Measurements from ENCODE around the gene SFT2D3.

SFT2D3 gene

DNA sequence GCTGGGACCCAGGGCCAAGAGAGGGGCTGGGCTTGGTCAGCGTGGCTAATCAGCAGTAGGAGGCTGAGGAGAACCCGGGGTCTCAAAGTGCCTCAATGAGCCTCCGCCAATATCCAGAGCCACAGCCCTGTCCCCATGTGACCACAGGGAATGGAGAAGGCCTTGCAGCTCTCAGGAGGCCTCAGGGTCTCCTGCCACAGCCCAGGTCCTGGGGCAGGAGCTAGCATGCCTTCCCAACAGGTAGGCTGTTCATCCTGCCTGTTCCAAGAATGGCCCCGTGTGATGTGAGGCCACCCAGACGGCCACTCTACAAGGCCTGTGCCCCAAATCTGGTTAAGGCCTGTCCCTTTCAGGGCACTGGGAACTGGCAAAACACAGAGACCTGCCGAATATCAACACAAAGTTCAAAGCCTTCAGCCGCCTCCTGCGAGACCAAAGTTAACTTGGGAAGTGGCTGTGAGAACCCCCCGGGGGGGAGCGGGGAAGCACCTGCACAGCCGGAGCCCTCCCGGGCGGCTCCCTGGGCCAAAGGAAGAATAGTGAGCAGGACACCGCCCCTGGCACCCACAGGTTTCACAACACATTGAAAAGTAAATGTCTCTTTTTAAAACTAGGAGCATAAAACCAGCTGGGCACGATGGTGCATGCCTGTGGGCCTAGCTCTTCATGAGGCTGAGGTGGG is 21.5 kb upstream of the SFT2D3 start:
- no peak for DNase-seq (ENCODE audit: low read depth, low spot score)
- H3K9me3 ChIP-seq (ENCODE audit: insufficient read depth, low read length) = no peaks in the 10 kb centered on the region
- H3K4me1 ChIP-seq (ENCODE audit: insufficient read depth, insufficient read length) = peaks cover 4% of the 10 kb centered on the region
- no peaks in the 10 kb centered on the region for H3K36me3 ChIP-seq (ENCODE audit: insufficient read depth, insufficient read length, low read length)
- no peak overlapping the region for H3K9ac ChIP-seq (ENCODE audit: insufficient read length, low read depth)
- H3K27me3 ChIP-seq (ENCODE audit: insufficient read depth, insufficient read length) = peaks cover 40% of the 10 kb centered on the region
- no peak overlapping the region for H3K4me3 ChIP-seq (ENCODE audit: insufficient read length, low read depth)
- TF ChIP-seq ZNF274 (IDR thresholded peaks at IDR 0.05; ENCODE audit: low read depth, low read length) (no peak), SUZ12 (IDR thresholded peaks at IDR 0.05; ENCODE audit: extremely low read depth, insufficient read depth, insufficient read length) (no peak), YY1 (IDR thresholded peaks at IDR 0.05; ENCODE audit: insufficient read depth, insufficient read length) (no peak)

DNA sequence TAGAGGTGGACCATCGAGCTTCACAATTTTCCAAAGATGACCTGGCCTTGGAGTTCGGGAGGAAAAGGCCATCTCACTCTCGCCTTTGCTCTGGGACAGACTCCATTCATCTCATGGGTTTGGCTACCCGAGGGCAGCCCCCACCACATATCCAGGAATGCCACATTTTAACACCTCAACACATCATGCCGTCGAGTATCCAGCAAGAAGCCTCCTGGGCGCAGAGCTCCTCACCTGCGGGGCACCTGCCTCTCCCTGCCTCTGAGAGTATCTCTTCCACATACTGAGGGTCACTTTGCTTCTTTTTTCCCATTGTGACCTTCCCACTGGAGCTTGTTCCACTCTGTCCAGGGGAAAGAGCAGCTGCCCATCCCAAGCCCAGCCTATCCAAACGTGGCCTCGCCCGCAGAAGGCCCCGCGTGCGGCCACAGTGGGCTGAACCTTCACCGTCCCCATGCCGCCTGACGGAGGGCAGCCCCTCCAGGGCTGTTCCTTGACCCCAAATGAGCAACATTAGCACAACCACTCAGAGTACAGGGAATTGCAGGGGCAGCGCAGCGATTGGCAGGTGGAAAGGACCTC is 20.5 kb upstream of the SFT2D3 start:
- no peak for DNase-seq (ENCODE audit: low read depth, low spot score)
- no peak for TF ChIP-seq SUZ12 (IDR thresholded peaks at IDR 0.05; ENCODE audit: extremely low read depth, insufficient read depth, insufficient read length)
- TF ChIP-seq ZNF274 (IDR thresholded peaks at IDR 0.05; ENCODE audit: low read depth, low read length) = no peak
- no peak for TF ChIP-seq YY1 (IDR thresholded peaks at IDR 0.05; ENCODE audit: insufficient read depth, insufficient read length)
- Histone ChIP-seq H3K9ac (ENCODE audit: insufficient read length, low read depth) (no peak overlapping the region), H3K4me1 (ENCODE audit: insufficient read depth, insufficient read length) (peaks cover 4% of the 10 kb centered on the region), H3K4me3 (ENCODE audit: insufficient read length, low read depth) (no peak overlapping the region), H3K9me3 (ENCODE audit: insufficient read depth, low read length) (no peaks in the 10 kb centered on the region), H3K36me3 (ENCODE audit: insufficient read depth, insufficient read length, low read length) (no peaks in the 10 kb centered on the region), H3K27me3 (ENCODE audit: insufficient read depth, insufficient read length) (peaks cover 35% of the 10 kb centered on the region)

DNA sequence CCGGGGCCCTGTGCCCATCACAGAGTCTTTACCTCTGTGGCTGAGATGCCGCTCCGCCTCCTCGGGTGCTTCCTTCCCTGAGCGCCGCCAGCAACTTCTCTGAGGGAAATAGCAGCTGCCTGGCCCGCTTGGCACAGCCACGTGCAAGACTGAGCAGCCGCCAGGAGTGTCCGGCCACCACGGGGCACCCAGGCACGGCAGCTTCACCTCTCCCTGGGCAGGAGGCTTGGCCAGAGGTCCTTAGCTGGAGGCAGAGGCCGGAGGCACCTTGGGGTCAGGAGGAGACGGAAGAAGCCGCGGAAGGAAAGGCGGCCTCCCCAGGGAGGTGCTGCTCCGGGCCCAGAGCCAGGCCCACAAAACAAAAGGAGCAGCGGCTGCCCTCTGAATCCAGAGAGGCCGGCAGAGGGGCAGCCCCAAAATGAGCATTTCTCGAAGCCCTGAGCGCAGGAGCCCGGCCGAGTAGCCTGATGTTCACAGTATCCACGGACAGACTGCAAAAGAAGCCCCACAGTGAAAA is 20.0 kb upstream of the SFT2D3 start:
- Histone ChIP-seq H3K27me3 (ENCODE audit: insufficient read depth, insufficient read length) (peaks cover 30% of the 10 kb centered on the region), H3K9ac (ENCODE audit: insufficient read length, low read depth) (no peak overlapping the region), H3K36me3 (ENCODE audit: insufficient read depth, insufficient read length, low read length) (no peaks in the 10 kb centered on the region), H3K4me3 (ENCODE audit: insufficient read length, low read depth) (no peak overlapping the region), H3K4me1 (ENCODE audit: insufficient read depth, insufficient read length) (peaks cover 4% of the 10 kb centered on the region), H3K9me3 (ENCODE audit: insufficient read depth, low read length) (no peaks in the 10 kb centered on the region)
- TF ChIP-seq SUZ12 (IDR thresholded peaks at IDR 0.05; ENCODE audit: extremely low read depth, insufficient read depth, insufficient read length) = no peak
- TF ChIP-seq ZNF274 (IDR thresholded peaks at IDR 0.05; ENCODE audit: low read depth, low read length) = no peak
- TF ChIP-seq YY1 (IDR thresholded peaks at IDR 0.05; ENCODE audit: insufficient read depth, insufficient read length) = no peak
- no peak for DNase-seq (ENCODE audit: low read depth, low spot score)

DNA sequence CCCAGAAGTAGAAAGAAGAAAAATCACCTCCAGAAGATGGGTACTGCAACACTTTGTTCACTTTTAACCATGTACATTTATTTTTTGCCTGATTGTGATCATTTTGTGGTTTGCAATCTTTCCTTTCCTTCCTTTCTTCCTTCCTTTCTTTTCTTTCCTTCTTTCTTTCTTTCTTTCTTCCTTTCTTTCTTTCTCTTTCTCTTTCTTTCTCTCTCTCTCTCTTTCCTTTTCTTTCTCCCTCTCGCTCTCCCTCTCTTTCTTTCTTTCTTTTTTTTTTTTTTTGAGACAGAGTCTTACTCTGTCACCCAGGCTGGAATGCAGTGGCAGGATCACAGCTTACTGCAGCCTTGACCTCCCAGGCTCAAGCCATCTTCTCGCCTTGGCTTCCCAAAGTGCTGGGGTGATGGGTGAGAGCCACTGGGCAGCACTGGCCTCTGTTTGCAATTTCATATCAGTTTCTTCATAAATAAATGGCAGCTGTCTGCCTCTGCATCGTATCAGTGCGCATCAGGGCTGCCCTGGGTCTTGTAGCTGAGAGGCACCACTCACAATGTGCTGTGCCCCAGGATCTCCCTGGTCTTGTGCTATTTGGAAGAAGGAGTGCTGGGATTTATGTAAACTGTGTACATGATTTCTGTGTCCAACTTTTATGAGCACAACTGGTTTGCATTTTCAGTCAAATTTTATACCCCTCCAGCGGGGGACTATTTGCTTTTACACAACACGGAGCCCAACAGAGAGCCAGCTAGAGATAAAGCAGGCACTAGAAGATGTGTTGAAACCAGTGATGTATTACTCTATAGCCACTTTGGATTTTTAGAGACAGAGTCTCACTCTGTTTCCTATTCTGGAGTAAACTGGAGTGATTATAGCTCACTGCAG is 19.1 kb upstream of the SFT2D3 start:
- no peak for TF ChIP-seq YY1 (IDR thresholded peaks at IDR 0.05; ENCODE audit: insufficient read depth, insufficient read length)
- TF ChIP-seq SUZ12 (IDR thresholded peaks at IDR 0.05; ENCODE audit: extremely low read depth, insufficient read depth, insufficient read length) = no peak
- TF ChIP-seq ZNF274 (IDR thresholded peaks at IDR 0.05; ENCODE audit: low read depth, low read length) = no peak
- no peaks in the 10 kb centered on the region for H3K36me3 ChIP-seq (ENCODE audit: insufficient read depth, insufficient read length, low read length)
- H3K4me1 ChIP-seq (ENCODE audit: insufficient read depth, insufficient read length) = peaks cover 4% of the 10 kb centered on the region
- no peaks in the 10 kb centered on the region for H3K9me3 ChIP-seq (ENCODE audit: insufficient read depth, low read length)
- H3K9ac ChIP-seq (ENCODE audit: insufficient read length, low read depth) = no peak overlapping the region
- H3K27me3 ChIP-seq (ENCODE audit: insufficient read depth, insufficient read length) = peaks cover 21% of the 10 kb centered on the region
- no peak overlapping the region for H3K4me3 ChIP-seq (ENCODE audit: insufficient read length, low read depth)
- DNase-seq (ENCODE audit: low read depth, low spot score) = no peak

DNA sequence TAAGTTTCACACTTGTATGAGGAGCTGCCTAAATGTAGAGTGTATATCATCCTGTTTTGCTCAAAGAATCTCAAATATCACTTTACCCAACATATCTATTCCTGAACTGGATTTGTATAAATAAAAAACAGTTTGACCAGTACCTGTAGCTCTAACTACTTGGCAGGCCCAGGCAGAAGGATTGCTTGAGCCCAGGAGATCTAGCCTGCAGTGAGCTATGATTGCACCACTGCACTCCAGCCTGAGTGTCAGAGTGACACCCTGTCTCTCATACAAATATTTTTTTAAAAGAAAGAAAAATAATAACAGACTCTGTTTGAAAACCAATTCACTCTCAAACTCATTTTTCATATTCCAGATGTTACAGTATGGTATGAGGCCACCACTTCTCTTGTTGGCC is 18.2 kb upstream of the SFT2D3 start:
- Histone ChIP-seq H3K27me3 (ENCODE audit: insufficient read depth, insufficient read length) (peaks cover 13% of the 10 kb centered on the region), H3K9me3 (ENCODE audit: insufficient read depth, low read length) (peaks cover 3% of the 10 kb centered on the region; the same call in 1 of the 2 replicates), H3K9ac (ENCODE audit: insufficient read length, low read depth) (no peak overlapping the region), H3K4me1 (ENCODE audit: insufficient read depth, insufficient read length) (peaks cover 4% of the 10 kb centered on the region), H3K36me3 (ENCODE audit: insufficient read depth, insufficient read length, low read length) (no peaks in the 10 kb centered on the region), H3K4me3 (ENCODE audit: insufficient read length, low read depth) (no peak overlapping the region)
- TF ChIP-seq ZNF274 (IDR thresholded peaks at IDR 0.05; ENCODE audit: low read depth, low read length) (no peak), YY1 (IDR thresholded peaks at IDR 0.05; ENCODE audit: insufficient read depth, insufficient read length) (no peak)
- DNase-seq (ENCODE audit: low read depth, low spot score) = no peak

DNA sequence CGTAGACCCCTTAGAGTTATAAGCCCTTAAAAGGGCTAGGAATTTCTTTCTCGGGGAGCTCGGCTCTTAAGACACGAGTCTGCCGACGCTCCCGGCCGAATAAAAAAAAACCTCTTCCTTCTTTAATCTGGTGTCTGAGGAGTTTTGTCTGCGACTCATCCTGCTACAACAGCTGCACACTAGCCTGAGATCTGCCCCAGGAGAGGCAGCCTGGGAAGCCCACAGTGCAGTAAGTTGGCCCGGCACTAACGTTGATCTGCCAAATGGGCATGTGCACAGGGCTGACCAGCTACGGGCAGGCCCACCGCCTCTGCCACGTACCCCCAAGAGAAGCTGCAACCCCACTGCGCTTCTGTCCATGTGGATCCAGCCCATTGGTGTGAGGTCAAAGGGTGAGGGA is 17.5 kb upstream of the SFT2D3 start:
- H3K4me3 ChIP-seq (ENCODE audit: insufficient read length, low read depth) = no peak overlapping the region
- H3K36me3 ChIP-seq (ENCODE audit: insufficient read depth, insufficient read length, low read length) = no peaks in the 10 kb centered on the region
- no peak for TF ChIP-seq ZNF274 (IDR thresholded peaks at IDR 0.05; ENCODE audit: low read depth, low read length)
- TF ChIP-seq SUZ12 (IDR thresholded peaks at IDR 0.05; ENCODE audit: extremely low read depth, insufficient read depth, insufficient read length) = no peak
- TF ChIP-seq YY1 (IDR thresholded peaks at IDR 0.05; ENCODE audit: insufficient read depth, insufficient read length) = no peak
- H3K9ac ChIP-seq (ENCODE audit: insufficient read length, low read depth) = peak overlapping the region; percentile 50
- H3K27me3 ChIP-seq (ENCODE audit: insufficient read depth, insufficient read length) = peaks cover 6% of the 10 kb centered on the region
- peaks cover 10% of the 10 kb centered on the region for H3K9me3 ChIP-seq (ENCODE audit: insufficient read depth, low read length)
- H3K4me1 ChIP-seq (ENCODE audit: insufficient read depth, insufficient read length) = peaks cover 4% of the 10 kb centered on the region
- DNase-seq (ENCODE audit: low read depth, low spot score) = no peak
